Fibroblast of skin of back (primary cell): ENCODE data around the gene CNGB1.
"Not testable (repeated sequence)": the region's sequence is repeated elsewhere in the genome, so short reads cannot be mapped to it uniquely, and the experiment has no call there.

Experiments used
- DNase-seq: peaks from one replicate; pipeline ENCODE4 v3.0.0-alpha.2; 2013

Gene CNGB1

GRCh38 chr16:57951204-57951960 is 19.5 kb downstream of the CNGB1 start:
- no peak for DNase-seq

- peak; percentile 11 for DNase-seq
Measured at GRCh38 chr16:57950382-57950781, 20.5 kb downstream of the CNGB1 start.

GRCh38 chr16:57949595-57950238 is 21.2 kb downstream of the CNGB1 start:
- no peak for DNase-seq

GRCh38 chr16:57949013-57949412 is 21.9 kb downstream of the CNGB1 start:
- DNase-seq: no peak

- no peak for DNase-seq
Measured at GRCh38 chr16:57948027-57948426, 22.9 kb downstream of the CNGB1 start.

- no peak for DNase-seq
Measured at GRCh38 chr16:57947261-57947660, 23.7 kb downstream of the CNGB1 start.

- no peak for DNase-seq
Measured at GRCh38 chr16:57946181-57946801, 24.6 kb downstream of the CNGB1 start.

GRCh38 chr16:57945740-57946138 is 25.2 kb downstream of the CNGB1 start:
- no peak for DNase-seq

- DNase-seq: no peak
Measured at GRCh38 chr16:57944970-57945739, 25.8 kb downstream of the CNGB1 start.

- DNase-seq: not testable (repeated sequence)
Measured at GRCh38 chr16:57943381-57943780, 27.5 kb downstream of the CNGB1 start.

GRCh38 chr16:57941901-57942300 is 29.0 kb downstream of the CNGB1 start:
- not testable (repeated sequence) for DNase-seq

GRCh38 chr16:57941016-57941664 is 29.8 kb downstream of the CNGB1 start:
- DNase-seq: no peak

GRCh38 chr16:57940382-57940966 is 30.5 kb downstream of the CNGB1 start:
- DNase-seq: no peak

GRCh38 chr16:57939872-57940224 is 31.1 kb downstream of the CNGB1 start:
- DNase-seq: no peak

GRCh38 chr16:57938936-57939871 is 31.7 kb downstream of the CNGB1 start:
- DNase-seq: peak; percentile 65

GRCh38 chr16:57938484-57938883 is 32.4 kb downstream of the CNGB1 start:
- no peak for DNase-seq

GRCh38 chr16:57937861-57938260 is 33.1 kb downstream of the CNGB1 start:
- DNase-seq: no peak

- no peak for DNase-seq
Measured at GRCh38 chr16:57935904-57936303, 35.0 kb downstream of the CNGB1 start.

- DNase-seq: peak; percentile 51
Measured at GRCh38 chr16:57930533-57930932, 40.4 kb downstream of the CNGB1 start.

- DNase-seq: no peak
Measured at GRCh38 chr16:57929250-57929649, 41.7 kb downstream of the CNGB1 start.

GRCh38 chr16:57926041-57926440 is 44.9 kb downstream of the CNGB1 start:
- DNase-seq: no peak
